LNCaP clone FGC (cell line): ENCODE measurements around the gene PCDHGB4.
"Not testable (repeated sequence)": the region's sequence is repeated elsewhere in the genome, so short reads cannot be mapped to it uniquely, and the experiment has no call there.

Experiments used
- DNase-seq: peaks from one replicate; pipeline ENCODE4 v3.0.0-alpha.2; 2011; ENCODE audit warnings: low read depth
- H3K4me3 ChIP-seq: 2 replicates; pipeline ENCODE4 v1.5.1; 2011; ENCODE audit warnings: mild to moderate bottlenecking, low read depth, low read length, control low read depth
- CTCF ChIP-seq: IDR thresholded peaks from 2 replicates; pipeline ENCODE4 v1.5.1; 2012; ENCODE audit warnings: mild to moderate bottlenecking; ENCODE audit not compliant: control insufficient read depth, insufficient read depth; ENCODE audit errors: extremely low read depth

PCDHGB4 gene

GRCh38 chr5:141409598-141410306 is 22.3 kb downstream of the PCDHGB4 start:
- H3K4me3 ChIP-seq = no peak overlapping the region
- no peak for DNase-seq
- no peak for TF ChIP-seq CTCF

DNA sequence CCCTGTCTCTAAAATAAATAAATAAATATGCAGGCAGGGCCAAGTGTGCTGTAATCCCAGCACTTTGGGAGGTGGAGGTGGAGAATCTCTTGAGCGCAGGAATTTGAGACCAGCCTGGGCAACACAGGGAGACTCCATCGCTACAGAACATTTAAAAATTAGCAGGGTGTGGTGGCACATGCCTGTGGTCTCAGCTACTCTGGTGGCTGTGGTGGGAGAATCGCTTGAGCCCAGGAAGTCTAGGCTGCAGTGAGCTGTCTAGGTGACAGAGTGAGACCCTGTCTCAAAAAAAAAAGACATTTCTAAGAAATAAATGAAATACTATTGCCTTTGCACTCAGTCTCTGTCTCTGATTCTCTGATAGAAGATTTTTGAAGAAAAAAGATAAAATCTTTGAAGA is 24.1 kb downstream of the PCDHGB4 start:
- no peak for DNase-seq
- TF ChIP-seq CTCF = no peak

GRCh38 chr5:141412854-141413539 is 25.5 kb downstream of the PCDHGB4 start, which contains the start of gene PCDHGA10:
PCDHGA10 (plus strand) TSS chr5:141412987; CDS start chr5:141413176, 189 bp downstream.
- H3K4me3 ChIP-seq = peak within 1 kb of the TSS; percentile 67
- peak; percentile 69 for TF ChIP-seq CTCF
- DNase-seq = peak; percentile 30

More for the DNA sequence above, 24.1 kb downstream of the PCDHGB4 start:
- H3K4me3 ChIP-seq = no peak overlapping the region

- peak overlapping the region; percentile 67 for H3K4me3 ChIP-seq
- no peak for DNase-seq
- no peak for TF ChIP-seq CTCF
These were observed 26.1 kb downstream of the PCDHGB4 start for GRCh38 chr5:141413540-141414069.

- H3K4me3 ChIP-seq, DNase-seq: not testable (repeated sequence)
These were observed 27.2 kb downstream of the PCDHGB4 start for GRCh38 chr5:141414548-141415274.

DNA sequence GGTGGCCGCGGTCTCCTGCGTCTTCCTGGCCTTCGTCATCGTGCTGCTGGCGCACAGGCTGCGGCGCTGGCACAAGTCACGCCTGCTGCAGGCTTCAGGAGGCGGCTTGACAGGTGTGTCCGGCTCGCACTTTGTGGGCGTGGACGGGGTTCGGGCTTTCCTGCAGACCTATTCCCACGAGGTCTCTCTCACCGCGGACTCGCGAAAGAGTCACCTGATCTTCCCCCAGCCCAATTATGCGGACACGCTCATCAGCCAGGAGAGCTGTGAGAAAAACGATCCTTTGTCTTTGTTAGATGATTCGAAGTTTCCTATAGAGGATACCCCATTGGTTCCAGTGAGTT is 27.7 kb downstream of the PCDHGB4 start:
- not testable (repeated sequence) for DNase-seq, H3K4me3 ChIP-seq

DNA sequence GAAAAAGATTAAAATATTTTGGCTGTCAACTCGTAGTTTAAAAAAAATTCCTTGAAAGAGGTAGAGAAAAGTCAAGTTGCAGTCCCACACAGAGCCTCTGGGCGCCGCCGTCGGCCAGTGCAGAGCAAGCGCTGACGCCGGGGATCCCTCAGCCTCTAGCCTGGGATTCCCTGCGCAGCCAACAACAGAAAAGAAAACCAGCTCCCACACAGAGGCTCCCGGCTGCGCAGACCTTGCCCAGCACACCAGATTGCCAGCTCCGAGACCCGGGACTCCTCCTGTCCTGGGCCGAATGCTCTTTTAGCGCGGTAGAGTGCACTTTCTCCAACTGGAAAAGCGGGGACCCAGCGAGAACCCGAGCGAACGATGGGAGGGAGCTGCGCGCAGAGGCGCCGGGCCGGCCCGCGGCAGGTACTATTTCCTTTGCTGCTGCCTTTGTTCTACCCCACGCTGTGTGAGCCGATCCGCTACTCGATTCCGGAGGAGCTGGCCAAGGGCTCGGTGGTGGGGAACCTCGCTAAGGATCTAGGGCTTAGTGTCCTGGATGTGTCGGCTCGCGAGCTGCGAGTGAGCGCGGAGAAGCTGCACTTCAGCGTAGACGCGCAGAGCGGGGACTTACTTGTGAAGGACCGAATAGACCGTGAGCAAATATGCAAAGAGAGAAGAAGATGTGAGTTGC is 30.1 kb downstream of the PCDHGB4 start, which contains the start of gene PCDHGB7:
TSS of gene PCDHGB7 (plus strand) at position 184 of the 679 bp plus-strand sequence. CDS start at position 367, 183 bp downstream.
- not testable (repeated sequence) for H3K4me3 ChIP-seq, DNase-seq
- TF ChIP-seq CTCF = 0 out of 2 replicates have a peak, but pooled peaks have one; percentile 22
